Activated T-helper 2 cell treated with anti-CD3 and anti-CD28 coated beads, Interferon-gamma antibody, Interleukin-2, Interleukin-4, amounts not matched to agents 10 μg/mL and 5 μg/mL and 100 μg/mL, durations not matched to agents 14 hours and 24 hours and 36 hours (primary cell): Measurements from ENCODE around the gene HYCC1. TPM values are rescaled to one million over a fixed set of nuclear protein-coding genes. Genes with fewer than 3 reads are reported as not detected.
"Not testable (repeated sequence)": the region's sequence is repeated elsewhere in the genome, so short reads cannot be mapped to it uniquely, and the experiment has no call there.

Source experiments
- DNase-seq: peaks from one replicate; pipeline ENCODE4 v3.0.0; 2021; ENCODE audit warnings: low spot score
- H3K27ac Mint-ChIP-seq: one replicate; pipeline ENCODE4 v1.8.0; 2021; ENCODE audit warnings: mixed read lengths
- H3K27me3 Mint-ChIP-seq: one replicate; pipeline ENCODE4 v1.8.0; 2021; ENCODE audit warnings: low read depth, mixed read lengths
- H3K36me3 Mint-ChIP-seq: one replicate; pipeline ENCODE4 v1.8.0; 2021; ENCODE audit warnings: low read depth, mixed read lengths
- H3K4me1 Mint-ChIP-seq: one replicate; pipeline ENCODE4 v1.8.0; 2021; ENCODE audit warnings: low read depth, mixed read lengths
- H3K4me3 Mint-ChIP-seq: one replicate; pipeline ENCODE4 v1.8.0; 2021; ENCODE audit warnings: low read depth, mild to moderate bottlenecking, moderate library complexity, mixed read lengths
- H3K9me3 Mint-ChIP-seq: one replicate; pipeline ENCODE4 v1.8.0; 2021; ENCODE audit warnings: mixed read lengths
- intact Hi-C: fragments of 100-400 bp; cut with micrococcal nuclease; formaldehyde crosslinking; loops from one replicate; pipeline ENCODE4 v1.15.1; 2023
- total RNA-seq: library from RNA; stranded (reverse); gene quantifications from 2 replicates; pipeline ENCODE4 v1.2.3, GENCODE V29; 2022

Gene HYCC1
- total RNA-seq, 1 donor from 2014 or later = 55.1 TPM

- Mint-ChIP-seq H3K4me1 (peaks cover 63% of the 10 kb centered on the region), H3K36me3 (peaks cover 52% of the 10 kb centered on the region), H3K27me3 (no peaks in the 10 kb centered on the region), H3K27ac (peak overlapping the region; percentile 84), H3K4me3 (peak overlapping the region; percentile 9), H3K9me3 (no peaks in the 10 kb centered on the region)
- intact Hi-C loops = loop anchor here (1.0 to 5.0 kb wide), 5 partner anchors 8 to 1056 kb away; partner anchors contain the start of gene HYCC1
- DNase-seq = no peak
Observed at GRCh38 chr7:22992874-22993840, 20.8 kb downstream of the HYCC1 start.

GRCh38 chr7:22990588-22990949 is 23.4 kb downstream of the HYCC1 start:
- Mint-ChIP-seq H3K9me3 (no peaks in the 10 kb centered on the region), H3K4me3 (no peak overlapping the region), H3K27ac (no peak overlapping the region), H3K4me1 (peaks cover 49% of the 10 kb centered on the region), H3K36me3 (peaks cover 51% of the 10 kb centered on the region), H3K27me3 (no peaks in the 10 kb centered on the region)
- intact Hi-C loops = loop anchor here (5.0 kb wide), 2 partner anchors 328 to 1053 kb away; no protein-coding TSS in a partner anchor
- no peak for DNase-seq

GRCh38 chr7:22989643-22990587 is 24.0 kb downstream of the HYCC1 start:
- Mint-ChIP-seq H3K4me1 (peaks cover 43% of the 10 kb centered on the region), H3K27ac (peak overlapping the region; percentile 26), H3K9me3 (no peaks in the 10 kb centered on the region), H3K4me3 (no peak overlapping the region), H3K27me3 (no peaks in the 10 kb centered on the region), H3K36me3 (peaks cover 51% of the 10 kb centered on the region)
- intact Hi-C loops = loop anchor here (5.0 kb wide), 2 partner anchors 328 to 1053 kb away; no protein-coding TSS in a partner anchor
- DNase-seq = no peak

- H3K36me3 Mint-ChIP-seq = peaks cover 66% of the 10 kb centered on the region
- intact Hi-C loops = no loop called here
Observed at GRCh38 chr7:22985436-22985835, 28.5 kb downstream of the HYCC1 start.

GRCh38 chr7:22983257-22983855 is 30.6 kb downstream of the HYCC1 start:
- H3K36me3 Mint-ChIP-seq = peaks cover 53% of the 10 kb centered on the region
- intact Hi-C loops = no loop called here

More at GRCh38 chr7:22985436-22985835, 28.5 kb downstream of the HYCC1 start:
- no peak for DNase-seq
- H3K9me3 Mint-ChIP-seq = no peaks in the 10 kb centered on the region
- no peak overlapping the region for H3K27ac Mint-ChIP-seq
- H3K27me3 Mint-ChIP-seq = no peaks in the 10 kb centered on the region
- H3K4me3 Mint-ChIP-seq = no peak overlapping the region
- H3K4me1 Mint-ChIP-seq = peaks cover 22% of the 10 kb centered on the region

GRCh38 chr7:22980422-22980821 is 33.5 kb downstream of the HYCC1 start:
- H3K36me3 Mint-ChIP-seq = peaks cover 60% of the 10 kb centered on the region
- intact Hi-C loops = no loop called here
- peak overlapping the region; percentile 4 for H3K27ac Mint-ChIP-seq
- peaks cover 9% of the 10 kb centered on the region for H3K4me1 Mint-ChIP-seq
- H3K9me3 Mint-ChIP-seq = no peaks in the 10 kb centered on the region
- H3K4me3 Mint-ChIP-seq = no peak overlapping the region
- DNase-seq = no peak
- no peaks in the 10 kb centered on the region for H3K27me3 Mint-ChIP-seq

More at GRCh38 chr7:22983257-22983855, 30.6 kb downstream of the HYCC1 start:
- DNase-seq = no peak
- H3K4me1 Mint-ChIP-seq = peaks cover 9% of the 10 kb centered on the region
- no peak overlapping the region for H3K27ac Mint-ChIP-seq
- H3K9me3 Mint-ChIP-seq = no peaks in the 10 kb centered on the region
- H3K27me3 Mint-ChIP-seq = no peaks in the 10 kb centered on the region
- no peak overlapping the region for H3K4me3 Mint-ChIP-seq

GRCh38 chr7:22979861-22980260 is 34.1 kb downstream of the HYCC1 start:
- no peak overlapping the region for H3K4me3 Mint-ChIP-seq
- H3K36me3 Mint-ChIP-seq = peaks cover 59% of the 10 kb centered on the region
- no peaks in the 10 kb centered on the region for H3K27me3 Mint-ChIP-seq
- H3K9me3 Mint-ChIP-seq = no peaks in the 10 kb centered on the region
- no peak for DNase-seq
- H3K4me1 Mint-ChIP-seq = peaks cover 10% of the 10 kb centered on the region
- intact Hi-C loops = no loop called here
- H3K27ac Mint-ChIP-seq = peak overlapping the region; percentile 4

GRCh38 chr7:22979251-22979650 is 34.7 kb downstream of the HYCC1 start:
- Mint-ChIP-seq H3K36me3 (peaks cover 59% of the 10 kb centered on the region), H3K27ac (no peak overlapping the region), H3K9me3 (peaks cover 4% of the 10 kb centered on the region), H3K4me3 (no peak overlapping the region), H3K27me3 (no peaks in the 10 kb centered on the region), H3K4me1 (peaks cover 12% of the 10 kb centered on the region)
- intact Hi-C loops = no loop called here
- no peak for DNase-seq

GRCh38 chr7:22974636-22975035 is 39.3 kb downstream of the HYCC1 start:
- DNase-seq, H3K27ac Mint-ChIP-seq, H3K27me3 Mint-ChIP-seq, H3K4me1 Mint-ChIP-seq, intact Hi-C loops, H3K9me3 Mint-ChIP-seq, H3K4me3 Mint-ChIP-seq: not testable (repeated sequence)
- H3K36me3 Mint-ChIP-seq = peaks cover 66% of the 10 kb centered on the region

GRCh38 chr7:22972207-22972606 is 41.7 kb downstream of the HYCC1 start:
- Mint-ChIP-seq H3K36me3 (peaks cover 76% of the 10 kb centered on the region), H3K27me3 (no peaks in the 10 kb centered on the region), H3K27ac (no peak overlapping the region), H3K9me3 (peaks cover 4% of the 10 kb centered on the region), H3K4me1 (peaks cover 8% of the 10 kb centered on the region), H3K4me3 (no peak overlapping the region)
- intact Hi-C loops = no loop called here
- DNase-seq = no peak

- no peak for DNase-seq
- H3K36me3 Mint-ChIP-seq = peaks cover 55% of the 10 kb centered on the region
- no peak overlapping the region for H3K4me3 Mint-ChIP-seq
- intact Hi-C loops = no loop called here
- no peaks in the 10 kb centered on the region for H3K9me3 Mint-ChIP-seq
- H3K27ac Mint-ChIP-seq = no peak overlapping the region
- H3K4me1 Mint-ChIP-seq = peaks cover 2% of the 10 kb centered on the region
- H3K27me3 Mint-ChIP-seq = no peaks in the 10 kb centered on the region
Observed at GRCh38 chr7:22969010-22969431, 44.9 kb downstream of the HYCC1 start.
